GM23338 (cell line): ENCODE results near the gene RAB27B. TPM values are rescaled to one million over a fixed set of nuclear protein-coding genes. Genes with fewer than 3 reads are reported as not detected.

Experiments used
- ATAC-seq: fragments of 200-7000 bp; cut with Tn5 transposase; 3 replicates; pipeline ENCODE4 v1.9.1; 2020
- DNase-seq: peaks from one replicate; pipeline ENCODE4 v3.0.0-alpha.2; 2015; ENCODE audit warnings: low spot score
- H2AFZ ChIP-seq: fragments of 200-600 bp; sonication (generic); 2 replicates; pipeline ENCODE4 v1.8.0; 2016; ENCODE audit warnings: antibody characterized with exemption, mild to moderate bottlenecking, moderate library complexity
- H3F3A ChIP-seq: fragments of 200-600 bp; sonication (generic); replicated peaks from 2 replicates; pipeline ENCODE4 v1.8.0; 2017; ENCODE audit warnings: antibody characterized with exemption, mixed run types, low read depth
- H3K27ac ChIP-seq: fragments of 200-600 bp; sonication (generic); 2 replicates; pipeline ENCODE4 v1.6.1; 2016; ENCODE audit warnings: low read depth
- H3K27me3 ChIP-seq: fragments of 200-600 bp; sonication (generic); 2 replicates; pipeline ENCODE4 v1.8.0; 2016; ENCODE audit warnings: mild to moderate bottlenecking, mixed run types, moderate library complexity; ENCODE audit not compliant: insufficient read depth
- H3K36me3 ChIP-seq: fragments of 200-600 bp; sonication (generic); 2 replicates; pipeline ENCODE4 v1.8.0; 2016; ENCODE audit warnings: mild to moderate bottlenecking; ENCODE audit not compliant: insufficient read depth
- H3K4me1 ChIP-seq: fragments of 200-600 bp; sonication (generic); 2 replicates; pipeline ENCODE4 v1.8.0; 2016; ENCODE audit warnings: mild to moderate bottlenecking, moderate library complexity; ENCODE audit not compliant: insufficient read depth
- H3K4me2 ChIP-seq: fragments of 200-600 bp; sonication (generic); 2 replicates; pipeline ENCODE4 v1.7.1; 2017; ENCODE audit warnings: mixed run types
- H3K4me3 ChIP-seq: fragments of 200-600 bp; sonication (generic); 2 replicates; pipeline ENCODE4 v1.6.1; 2016; ENCODE audit warnings: mixed run types
- H3K79me2 ChIP-seq: fragments of 200-600 bp; sonication (generic); replicated peaks from 2 replicates; pipeline ENCODE4 v1.8.0; 2017; ENCODE audit warnings: mild to moderate bottlenecking; ENCODE audit not compliant: insufficient read depth
- H3K9me2 ChIP-seq: fragments of 200-600 bp; sonication (generic); 2 replicates; pipeline ENCODE4 v1.8.0; 2017; ENCODE audit not compliant: insufficient read depth
- H4K20me1 ChIP-seq: fragments of 200-600 bp; sonication (generic); replicated peaks from 2 replicates; pipeline ENCODE4 v1.8.0; 2017; ENCODE audit warnings: mild to moderate bottlenecking; ENCODE audit not compliant: insufficient read depth
- H3K27ac Mint-ChIP-seq: 2 replicates; pipeline ENCODE4 v1.8.0; 2020; ENCODE audit warnings: inconsistent platforms, mild to moderate bottlenecking, moderate library complexity, mixed read lengths
- H3K27me3 Mint-ChIP-seq: 3 replicates; pipeline ENCODE4 v1.8.0; 2022; ENCODE audit warnings: low read depth, mild to moderate bottlenecking, moderate library complexity, mixed read lengths, inconsistent platforms; ENCODE audit not compliant: insufficient read depth, poor library complexity
- H3K36me3 Mint-ChIP-seq: 3 replicates; pipeline ENCODE4 v1.8.0; 2021; ENCODE audit warnings: low read depth, mild to moderate bottlenecking, inconsistent platforms, moderate library complexity, mixed read lengths
- H3K4me1 Mint-ChIP-seq: 3 replicates; pipeline ENCODE4 v1.8.0; 2020; ENCODE audit warnings: mild to moderate bottlenecking, inconsistent platforms, mixed read lengths
- H3K4me3 Mint-ChIP-seq: 3 replicates; pipeline ENCODE4 v1.8.0; 2021; ENCODE audit warnings: moderate library complexity, mild to moderate bottlenecking, inconsistent platforms, mixed read lengths
- H3K9me3 Mint-ChIP-seq: 3 replicates; pipeline ENCODE4 v1.8.0; 2020; ENCODE audit warnings: moderate library complexity, mild to moderate bottlenecking, inconsistent platforms, mixed read lengths
- CREB1 ChIP-seq: fragments of 250-450 bp; sonication (Bioruptor Pico); IDR thresholded peaks from 2 replicates; pipeline ENCODE4 v1.5.0; 2020; ENCODE audit warnings: low read depth, mild to moderate bottlenecking, moderate library complexity
- CTCF ChIP-seq, 2 experiments: fragments of 200-600 bp in 1 of 2; sonication (generic) in 1 of 2; conservative IDR thresholded peaks; 2 replicates each; pipeline versions ENCODE4 v1.5.1 to v1.6.1; 2016 to 2017; ENCODE audit warnings: antibody characterized with exemption in 2 of 2, low read depth in 2 of 2, mild to moderate bottlenecking in 2 of 2, moderate library complexity in 1 of 2
- EZH2 ChIP-seq: fragments of 200-600 bp; sonication (generic); IDR thresholded peaks from one replicate; pipeline ENCODE4 v1.8.0; 2017; ENCODE audit warnings: antibody characterized with exemption, mild to moderate bottlenecking, low read depth; ENCODE audit not compliant: unreplicated experiment
- EZH2phosphoT487 ChIP-seq: fragments of 200-600 bp; sonication (generic); IDR thresholded peaks from one replicate; pipeline ENCODE4 v1.8.1; 2018; ENCODE audit warnings: antibody characterized with exemption; ENCODE audit not compliant: unreplicated experiment
- JUNB ChIP-seq: IDR thresholded peaks from one replicate; pipeline ENCODE4 v1.6.1; 2016; ENCODE audit warnings: antibody characterized with exemption; ENCODE audit not compliant: unreplicated experiment
- NANOG ChIP-seq: IDR thresholded peaks from 2 replicates; pipeline ENCODE4 v1.6.1; 2016; ENCODE audit warnings: antibody characterized with exemption, borderline replicate concordance
- STAT1 ChIP-seq: IDR thresholded peaks from one replicate; pipeline ENCODE4 v1.6.1; 2016; ENCODE audit warnings: antibody characterized with exemption; ENCODE audit not compliant: unreplicated experiment
- ZNF114 ChIP-seq: fragments of 250-450 bp; sonication (Bioruptor Pico); IDR thresholded peaks from 2 replicates; pipeline ENCODE4 v1.5.0; 2020; ENCODE audit warnings: mild to moderate bottlenecking, moderate library complexity
- ZNF331 ChIP-seq: fragments of 250-450 bp; sonication (Bioruptor Pico); IDR thresholded peaks from 2 replicates; pipeline ENCODE4 v1.5.0; 2020; ENCODE audit warnings: low read depth, mild to moderate bottlenecking, moderate library complexity
- polyA plus RNA-seq: library from polyadenylated mRNA; unstranded; fragments of >200 nt; fragmentation: Nextera tagmentation; extraction: Ambion mirVana; gene quantifications from 2 replicates; pipeline ENCODE4 v1.2.1, GENCODE V29; 2016
- total RNA-seq: library from RNA; depleted of rRNA; stranded (reverse); fragments of >200 nt; shearing (Covaris generic); gene quantifications from 2 replicates; pipeline ENCODE4 v1.2.3, GENCODE V29; 2014
- TF ChIP-seq, protein P1 (sequence below): fragments of 250-450 bp; sonication (Bioruptor Pico); IDR thresholded peaks from 2 replicates; pipeline ENCODE4 v1.5.0; 2020; ENCODE audit warnings: mild to moderate bottlenecking, moderate library complexity

Gene RAB27B
- total and polyA plus RNA-seq, 2 experiments from 2014 or later: 0.13 to 0.56 TPM

DNA sequence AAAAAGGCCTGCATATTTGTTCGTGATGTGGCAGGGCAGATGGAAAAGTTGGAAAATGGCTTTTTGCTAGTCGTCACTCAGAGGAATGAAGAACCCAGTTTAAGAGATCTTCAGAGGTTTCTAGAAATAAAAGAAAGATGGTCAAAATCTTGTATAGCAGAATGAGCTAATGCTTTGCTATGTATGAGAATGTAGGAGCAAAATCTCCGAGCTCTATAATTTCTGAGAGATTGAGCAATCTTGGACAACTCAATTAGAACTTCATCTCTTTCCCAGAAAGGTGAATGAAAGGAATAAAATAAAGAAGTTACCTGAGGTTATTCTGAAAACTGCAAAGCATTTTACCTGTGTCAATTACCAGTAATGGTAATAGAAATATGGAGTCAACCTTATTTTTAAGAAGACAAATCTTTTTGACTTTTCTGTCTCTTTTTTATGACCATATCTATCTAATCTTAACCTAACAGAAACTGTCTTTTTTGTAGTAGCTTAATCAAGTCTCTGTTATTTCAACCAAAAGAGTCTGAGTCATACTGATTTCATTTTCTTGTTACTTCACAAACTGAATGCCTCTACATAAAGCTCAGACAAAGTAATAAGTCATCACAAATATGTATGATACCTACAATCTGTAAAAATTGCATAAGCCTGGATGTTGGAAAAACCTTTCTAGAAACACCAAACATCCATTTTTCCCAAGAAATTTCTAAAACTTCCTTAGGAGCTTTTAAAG, 98.5 kb downstream of the RAB27B start:
- Histone ChIP-seq H3K4me1 (0 out of 2 replicates have a peak, but pooled peaks cover 3% of the 10 kb centered on the region), H3K79me2 (no peaks in the 10 kb centered on the region), H3F3A (no peaks in the 10 kb centered on the region), H3K4me3 (no peak overlapping the region), H3K27ac (no peak overlapping the region), H3K9me2 (no peaks in the 10 kb centered on the region), H3K36me3 (no peaks in the 10 kb centered on the region), H3K27me3 (no peaks in the 10 kb centered on the region), H3K4me2 (no peak overlapping the region), H4K20me1 (no peaks in the 10 kb centered on the region), H2AFZ (no peak overlapping the region)
- no peak overlapping the region for H3K27ac Mint-ChIP-seq
- ATAC-seq (no peak), DNase-seq (no peak)
- no peaks in the 10 kb centered on the region for H3K9me3 Mint-ChIP-seq
- TF ChIP-seq ZNF331 (CRISPR knock-in tag) (no peak), EZH2phosphoT487 (no peak), EZH2 (no peak)
- peaks cover 7% of the 10 kb centered on the region for H3K4me1 Mint-ChIP-seq
- H3K27me3 Mint-ChIP-seq: peaks cover 2% of the 10 kb centered on the region
- H3K4me3 Mint-ChIP-seq: no peak overlapping the region
- no peaks in the 10 kb centered on the region for H3K36me3 Mint-ChIP-seq

DNA sequence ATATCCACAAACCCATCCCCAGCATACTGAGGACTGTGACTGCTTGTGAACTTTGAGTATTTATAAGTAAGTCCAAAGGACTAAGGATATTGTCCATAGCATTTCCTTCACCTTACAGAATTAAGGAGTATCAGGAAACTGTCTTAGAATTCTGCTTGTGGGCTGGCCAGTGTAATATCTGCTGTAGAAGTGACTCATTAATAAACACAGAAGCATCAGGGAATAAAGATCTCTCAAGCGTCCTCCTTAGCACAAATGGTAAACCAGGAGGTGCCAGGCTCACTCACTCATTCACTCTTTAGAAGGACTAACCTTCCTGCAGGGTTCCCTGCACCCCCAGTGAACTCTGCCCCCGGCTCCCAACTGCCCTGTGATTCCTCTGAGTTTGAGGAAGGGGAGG, 100.0 kb downstream of the RAB27B start:
- H2AFZ ChIP-seq: no peak overlapping the region
- H3F3A ChIP-seq: no peaks in the 10 kb centered on the region
- H4K20me1 ChIP-seq: no peaks in the 10 kb centered on the region
- H3K36me3 ChIP-seq: no peaks in the 10 kb centered on the region
- H3K4me2 ChIP-seq: no peak overlapping the region
- Mint-ChIP-seq H3K27ac (no peak overlapping the region), H3K4me3 (no peak overlapping the region), H3K9me3 (no peaks in the 10 kb centered on the region), H3K27me3 (peaks cover 1% of the 10 kb centered on the region), H3K4me1 (peaks cover 4% of the 10 kb centered on the region; the same call in 2 of the 3 replicates), H3K36me3 (no peaks in the 10 kb centered on the region)
- no peaks in the 10 kb centered on the region for H3K9me2 ChIP-seq
- no peak overlapping the region for H3K27ac ChIP-seq
- DNase-seq (no peak), ATAC-seq (no peak)
- H3K27me3 ChIP-seq: no peaks in the 10 kb centered on the region
- no peaks in the 10 kb centered on the region for H3K4me1 ChIP-seq
- no peak overlapping the region for H3K4me3 ChIP-seq
- TF ChIP-seq JUNB (no peak), ZNF114 (CRISPR knock-in tag) (no peak), NANOG (no peak), CREB1 (CRISPR knock-in tag) (no peak), EZH2 (no peak), EZH2phosphoT487 (no peak), ZNF331 (CRISPR knock-in tag) (no peak), CTCF (conservative IDR thresholded peaks at IDR 0.05; ENCODE audit: low read depth in 2 of 2) (no peak), STAT1 (no peak)
- TF ChIP-seq, protein P1, sequence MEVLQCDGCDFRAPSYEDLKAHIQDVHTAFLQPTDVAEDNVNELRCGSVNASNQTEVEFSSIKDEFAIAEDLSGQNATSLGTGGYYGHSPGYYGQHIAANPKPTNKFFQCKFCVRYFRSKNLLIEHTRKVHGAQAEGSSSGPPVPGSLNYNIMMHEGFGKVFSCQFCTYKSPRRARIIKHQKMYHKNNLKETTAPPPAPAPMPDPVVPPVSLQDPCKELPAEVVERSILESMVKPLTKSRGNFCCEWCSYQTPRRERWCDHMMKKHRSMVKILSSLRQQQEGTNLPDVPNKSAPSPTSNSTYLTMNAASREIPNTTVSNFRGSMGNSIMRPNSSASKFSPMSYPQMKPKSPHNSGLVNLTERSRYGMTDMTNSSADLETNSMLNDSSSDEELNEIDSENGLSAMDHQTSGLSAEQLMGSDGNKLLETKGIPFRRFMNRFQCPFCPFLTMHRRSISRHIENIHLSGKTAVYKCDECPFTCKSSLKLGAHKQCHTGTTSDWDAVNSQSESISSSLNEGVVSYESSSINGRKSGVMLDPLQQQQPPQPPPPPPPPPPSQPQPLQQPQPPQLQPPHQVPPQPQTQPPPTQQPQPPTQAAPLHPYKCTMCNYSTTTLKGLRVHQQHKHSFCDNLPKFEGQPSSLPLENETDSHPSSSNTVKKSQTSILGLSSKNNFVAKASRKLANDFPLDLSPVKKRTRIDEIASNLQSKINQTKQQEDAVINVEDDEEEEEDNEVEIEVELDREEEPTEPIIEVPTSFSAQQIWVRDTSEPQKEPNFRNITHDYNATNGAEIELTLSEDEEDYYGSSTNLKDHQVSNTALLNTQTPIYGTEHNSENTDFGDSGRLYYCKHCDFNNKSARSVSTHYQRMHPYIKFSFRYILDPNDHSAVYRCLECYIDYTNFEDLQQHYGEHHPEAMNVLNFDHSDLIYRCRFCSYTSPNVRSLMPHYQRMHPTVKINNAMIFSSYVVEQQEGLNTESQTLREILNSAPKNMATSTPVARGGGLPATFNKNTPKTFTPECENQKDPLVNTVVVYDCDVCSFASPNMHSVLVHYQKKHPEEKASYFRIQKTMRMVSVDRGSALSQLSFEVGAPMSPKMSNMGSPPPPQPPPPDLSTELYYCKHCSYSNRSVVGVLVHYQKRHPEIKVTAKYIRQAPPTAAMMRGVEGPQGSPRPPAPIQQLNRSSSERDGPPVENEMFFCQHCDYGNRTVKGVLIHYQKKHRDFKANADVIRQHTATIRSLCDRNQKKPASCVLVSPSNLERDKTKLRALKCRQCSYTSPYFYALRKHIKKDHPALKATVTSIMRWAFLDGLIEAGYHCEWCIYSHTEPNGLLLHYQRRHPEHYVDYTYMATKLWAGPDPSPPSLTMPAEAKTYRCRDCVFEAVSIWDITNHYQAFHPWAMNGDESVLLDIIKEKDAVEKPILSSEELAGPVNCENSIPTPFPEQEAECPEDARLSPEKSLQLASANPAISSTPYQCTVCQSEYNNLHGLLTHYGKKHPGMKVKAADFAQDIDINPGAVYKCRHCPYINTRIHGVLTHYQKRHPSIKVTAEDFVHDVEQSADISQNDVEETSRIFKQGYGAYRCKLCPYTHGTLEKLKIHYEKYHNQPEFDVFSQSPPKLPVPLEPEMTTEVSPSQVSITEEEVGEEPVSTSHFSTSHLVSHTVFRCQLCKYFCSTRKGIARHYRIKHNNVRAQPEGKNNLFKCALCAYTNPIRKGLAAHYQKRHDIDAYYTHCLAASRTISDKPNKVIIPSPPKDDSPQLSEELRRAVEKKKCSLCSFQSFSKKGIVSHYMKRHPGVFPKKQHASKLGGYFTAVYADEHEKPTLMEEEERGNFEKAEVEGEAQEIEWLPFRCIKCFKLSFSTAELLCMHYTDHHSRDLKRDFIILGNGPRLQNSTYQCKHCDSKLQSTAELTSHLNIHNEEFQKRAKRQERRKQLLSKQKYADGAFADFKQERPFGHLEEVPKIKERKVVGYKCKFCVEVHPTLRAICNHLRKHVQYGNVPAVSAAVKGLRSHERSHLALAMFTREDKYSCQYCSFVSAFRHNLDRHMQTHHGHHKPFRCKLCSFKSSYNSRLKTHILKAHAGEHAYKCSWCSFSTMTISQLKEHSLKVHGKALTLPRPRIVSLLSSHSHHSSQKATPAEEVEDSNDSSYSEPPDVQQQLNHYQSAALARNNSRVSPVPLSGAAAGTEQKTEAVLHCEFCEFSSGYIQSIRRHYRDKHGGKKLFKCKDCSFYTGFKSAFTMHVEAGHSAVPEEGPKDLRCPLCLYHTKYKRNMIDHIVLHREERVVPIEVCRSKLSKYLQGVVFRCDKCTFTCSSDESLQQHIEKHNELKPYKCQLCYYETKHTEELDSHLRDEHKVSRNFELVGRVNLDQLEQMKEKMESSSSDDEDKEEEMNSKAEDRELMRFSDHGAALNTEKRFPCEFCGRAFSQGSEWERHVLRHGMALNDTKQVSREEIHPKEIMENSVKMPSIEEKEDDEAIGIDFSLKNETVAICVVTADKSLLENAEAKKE (CRISPR knock-in tag): no peak
- no peaks in the 10 kb centered on the region for H3K79me2 ChIP-seq
